Measurements from ENCODE around the gene LLPH.

LLPH gene

GRCh38 chr12:66092559-66093269 lies 37.8 kb downstream of the LLPH start:
- DNase-seq (ENCODE audit: low read depth in 2 of 2) = no peak

- DNase-seq (ENCODE audit: low read depth in 2 of 2) = no peak
Observed at GRCh38 chr12:66090157-66090556, 40.4 kb downstream of the LLPH start.

GRCh38 chr12:66087365-66087943 lies 43.1 kb downstream of the LLPH start:
- peak; percentile 47 to 59 for DNase-seq (ENCODE audit: low read depth in 2 of 2)

GRCh38 chr12:66085998-66086397 lies 44.6 kb downstream of the LLPH start:
- DNase-seq (ENCODE audit: low read depth in 2 of 2) = no peak

- DNase-seq (ENCODE audit: low read depth in 2 of 2) = no peak
Observed at GRCh38 chr12:66085213-66085612, 45.3 kb downstream of the LLPH start.

- DNase-seq (ENCODE audit: low read depth in 2 of 2) = no peak
Observed at GRCh38 chr12:66083766-66084165, 46.8 kb downstream of the LLPH start.

- DNase-seq (ENCODE audit: low read depth in 2 of 2) = no peak
Observed at GRCh38 chr12:66082744-66083143, 47.8 kb downstream of the LLPH start.

GRCh38 chr12:66080791-66081190 lies 49.8 kb downstream of the LLPH start:
- DNase-seq (ENCODE audit: low read depth in 2 of 2) = no peak

- DNase-seq (ENCODE audit: low read depth in 2 of 2) = no peak
Observed at GRCh38 chr12:66077542-66077941, 53.0 kb downstream of the LLPH start.

- DNase-seq (ENCODE audit: low read depth in 2 of 2) = no peak
Observed at GRCh38 chr12:66074561-66074960, 56.0 kb downstream of the LLPH start.

GRCh38 chr12:66072566-66072965 lies 58.0 kb downstream of the LLPH start:
- no peak for DNase-seq (ENCODE audit: low read depth in 2 of 2)

- DNase-seq (ENCODE audit: low read depth in 2 of 2) = no peak
Observed at GRCh38 chr12:66072135-66072534, 58.4 kb downstream of the LLPH start.

GRCh38 chr12:66071549-66071948 lies 59.0 kb downstream of the LLPH start:
- DNase-seq (ENCODE audit: low read depth in 2 of 2) = no peak

- DNase-seq (ENCODE audit: low read depth in 2 of 2) = no peak
Observed at GRCh38 chr12:66070378-66071120, 60.0 kb downstream of the LLPH start.

- DNase-seq (ENCODE audit: low read depth in 2 of 2) = no peak
Observed at GRCh38 chr12:66066929-66067523, 63.5 kb downstream of the LLPH start.

All from fibroblast of skin of left biceps (primary cell).